B cell (primary cell): ENCODE data around the gene ARHGAP27. TPM values are rescaled to one million over a fixed set of nuclear protein-coding genes. Genes with fewer than 3 reads are reported as not detected.
A peak's percentile ranks its signal among the peaks of the same experiment; 100 is the strongest.

Experiments
- ATAC-seq: fragments of 200-7000 bp; cut with Tn5 transposase; one replicate; pipeline ENCODE4 v1.10.0; 2021; ENCODE audit warnings: low read depth, mild to moderate bottlenecking, moderate number of reproducible peaks, moderate library complexity
- CTCF ChIA-PET: fragments of 350-600 bp; sonication (Branson Sonifier 250); formaldehyde crosslinking; loops from one replicate; lab custom pipeline; 2021; ENCODE audit warnings: antibody characterized with exemption, inconsistent platforms; lab: Charles Lee
- POLR2A ChIA-PET: fragments of 350-600 bp; sonication (Branson Sonifier 250); formaldehyde crosslinking; loops from one replicate; lab custom pipeline; 2021; ENCODE audit warnings: antibody characterized with exemption; lab: Charles Lee
- DNase-seq: peaks from one replicate; pipeline ENCODE4 v3.0.0; 2013
- H2AFZ ChIP-seq: 2 replicates; pipeline ENCODE4 v1.6.1; 2012; ENCODE audit warnings: mild to moderate bottlenecking, low read depth, low read length; ENCODE audit not compliant: insufficient read depth, poor library complexity, severe bottlenecking
- H3K27ac ChIP-seq, 2 donors: 1 replicate in 1 of 2; 2 replicates in 1 of 2; pipeline ENCODE4 v1.5.1; 2012 to 2013; ENCODE audit warnings: low read length in 2 of 2, mild to moderate bottlenecking in 2 of 2, moderate library complexity in 1 of 2
- H3K27me3 ChIP-seq, 4 experiments: fragments of 200-600 bp in 1 of 4; sonication (generic) in 1 of 4; replicated peaks in 1 of 4; 1 replicate in 2 of 4; 2 replicates in 2 of 4; pipeline versions ENCODE4 v1.6.1 to v1.7.0; 2013 to 2016; ENCODE audit warnings: low read length in 3 of 4, mild to moderate bottlenecking in 2 of 4, mixed read lengths in 1 of 4, moderate library complexity in 1 of 4; ENCODE audit not compliant: insufficient read depth in 4 of 4, control insufficient read depth in 3 of 4; ENCODE audit errors: control extremely low read depth in 1 of 4
- H3K36me3 ChIP-seq, 2 experiments: replicated peaks in 1 of 2; 1 replicate in 1 of 2; 2 replicates in 1 of 2; pipeline versions ENCODE4 v1.6.1 to v1.7.1; 2013; ENCODE audit warnings: low read length in 1 of 2; ENCODE audit not compliant: insufficient read depth in 2 of 2, control insufficient read depth in 1 of 2; ENCODE audit errors: control extremely low read depth in 1 of 2, extremely low read depth in 1 of 2
- H3K4me1 ChIP-seq, 2 donors: fragments of 200-600 bp in 1 of 2; sonication (generic) in 1 of 2; 1 replicate in 1 of 2; 2 replicates in 1 of 2; pipeline versions ENCODE4 v1.5.1 to v1.6.1; 2013 to 2017; ENCODE audit warnings: low read length in 2 of 2; ENCODE audit not compliant: control insufficient read depth in 2 of 2, insufficient read depth in 2 of 2
- H3K4me2 ChIP-seq: replicated peaks from 2 replicates; pipeline ENCODE3; 2012; ENCODE audit warnings: mild to moderate bottlenecking, low read depth, low read length; ENCODE audit not compliant: poor library complexity, severe bottlenecking
- H3K4me3 ChIP-seq, 5 experiments: fragments of 200-600 bp in 1 of 5; sonication (generic) in 1 of 5; 1 replicate in 3 of 5; 2 replicates in 2 of 5; pipeline versions ENCODE4 v1.5.1 to v1.7.0; 2011 to 2016; ENCODE audit warnings: low read length in 4 of 5, mild to moderate bottlenecking in 4 of 5, low read depth in 2 of 5, control low read depth in 1 of 5, moderate library complexity in 1 of 5; ENCODE audit not compliant: insufficient read depth in 1 of 5; ENCODE audit errors: control extremely low read depth in 1 of 5, extremely low read depth in 1 of 5
- H3K79me2 ChIP-seq: fragments of 200-600 bp; sonication (generic); one replicate; pipeline ENCODE4 v1.6.0; 2016; ENCODE audit warnings: low read length; ENCODE audit not compliant: control insufficient read depth, insufficient read depth
- H3K9ac ChIP-seq: fragments of 200-600 bp; sonication (generic); 2 replicates; pipeline ENCODE4 v1.6.1; 2017; ENCODE audit warnings: mild to moderate bottlenecking, low read length, moderate library complexity
- H3K9me3 ChIP-seq, 3 donors: one replicate each; pipeline versions ENCODE4 v1.6.1 to v1.7.1; 2013; ENCODE audit warnings: low read length in 2 of 3; ENCODE audit not compliant: control insufficient read depth in 2 of 3, insufficient read depth in 1 of 3; ENCODE audit errors: control extremely low read depth in 1 of 3
- H4K20me1 ChIP-seq: 2 replicates; pipeline ENCODE4 v1.6.0; 2012; ENCODE audit warnings: mild to moderate bottlenecking, low read length; ENCODE audit not compliant: insufficient read depth, control insufficient read depth, poor library complexity, severe bottlenecking
- H3K27ac Mint-ChIP-seq: one replicate; pipeline ENCODE4 v1.8.0; 2021; ENCODE audit warnings: mixed read lengths
- H3K27me3 Mint-ChIP-seq: one replicate; pipeline ENCODE4 v1.8.0; 2021; ENCODE audit warnings: mixed read lengths
- H3K4me1 Mint-ChIP-seq: one replicate; pipeline ENCODE4 v1.8.0; 2021; ENCODE audit warnings: mixed read lengths
- H3K4me3 Mint-ChIP-seq: one replicate; pipeline ENCODE4 v1.8.0; 2021; ENCODE audit warnings: mixed read lengths
- H3K9me3 Mint-ChIP-seq: one replicate; pipeline ENCODE4 v1.8.0; 2022; ENCODE audit warnings: mixed read lengths; ENCODE audit not compliant: insufficient read depth
- EZH2 ChIP-seq: IDR thresholded peaks from 2 replicates; pipeline ENCODE4 v1.6.1; 2012; ENCODE audit warnings: borderline replicate concordance, low read depth, mild to moderate bottlenecking, moderate library complexity, low read length; ENCODE audit not compliant: insufficient read depth, poor library complexity, severe bottlenecking
- WGBS: methylation state at CpG from one replicate; pipeline ENCODE4 v1.1.5; 2013; ENCODE audit warnings: missing lambda C conversion rate; ENCODE audit not compliant: insufficient coverage; 5-methylcytosine and 5-hydroxymethylcytosine counted together
- intact Hi-C: fragments of 100-400 bp; cut with micrococcal nuclease; formaldehyde crosslinking; loops from one replicate; pipeline ENCODE4 v1.10.0; 2022
- polyA plus RNA-seq: library from polyadenylated mRNA; depleted of rRNA; stranded (reverse); fragments of >200 nt; gene quantifications from 2 replicates; pipeline ENCODE4 v1.2.3, GENCODE V29; 2012
- total RNA-seq, 2 donors: library from RNA; stranded (reverse); fragments of 120-200 nt in 1 of 2; gene quantifications; 1 replicate in 1 of 2; 2 replicates in 1 of 2; pipeline versions ENCODE4 v1.2.3 to v1.2.4, GENCODE V29; 2013 to 2022
- TF ChIP-seq, protein P1 (sequence below): fragments of 200-600 bp; IDR thresholded peaks from one replicate; pipeline ENCODE4 v1.8.0; 2022; ENCODE audit warnings: antibody characterized with exemption, mild to moderate bottlenecking

Gene ARHGAP27
- total and polyA plus RNA-seq, 2 donors (not counting 1 experiment from before 2014, with no cell fraction given): 159 to 227 TPM

DNA sequence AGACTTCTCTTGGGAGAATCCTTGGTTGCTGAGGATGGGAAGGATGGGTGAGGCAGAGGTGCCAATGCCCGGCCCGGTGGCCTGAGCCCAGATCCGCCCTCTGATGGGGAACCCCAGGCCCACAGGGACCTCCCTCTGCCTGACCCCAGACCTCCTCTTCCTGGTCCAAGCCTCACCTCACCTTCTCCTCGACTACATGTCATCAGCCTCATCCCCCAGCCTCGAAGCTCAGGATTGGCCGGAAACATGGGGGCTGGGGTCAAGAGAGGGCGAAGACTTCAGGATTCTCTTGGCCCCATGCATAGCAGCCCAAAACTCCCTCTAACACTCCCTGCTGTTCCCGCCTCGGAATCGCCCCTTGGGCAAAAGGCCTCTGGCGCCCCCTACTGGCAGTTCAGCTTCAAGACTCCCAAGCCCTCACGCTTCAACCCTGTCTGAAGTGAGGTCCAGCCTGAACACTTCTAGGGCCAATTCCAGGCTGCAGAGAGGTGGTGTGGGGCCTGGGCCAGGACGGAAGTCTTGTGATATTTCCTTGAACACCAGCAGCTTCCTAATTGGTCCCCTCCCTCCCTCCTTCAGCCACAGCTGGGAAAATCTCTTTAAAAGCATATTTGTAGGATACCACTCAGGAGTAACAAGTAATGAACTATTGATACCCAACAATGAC, 47.2 kb downstream of the ARHGAP27 start:
- H3K9me3 ChIP-seq: peaks cover 0 to 5% (median 0%) of the 10 kb centered on the region in 3 donors
- H3K4me2 ChIP-seq: peak overlapping the region; percentile 27
- ChIA-PET CTCF (interaction anchor here (0.8 to 18.7 kb wide), 44 partner anchors 8 to 250 kb away, joined by 3 to 520 read pairs (median 5); partner anchors contain the start of genes ACBD4, FMNL1, MAP3K14 and SPATA32), POLR2A (interaction anchor here (0.7 to 1.6 kb wide), 6 partner anchors 29 to 166 kb away, joined by 3 to 6 read pairs (median 4); no protein-coding TSS in a partner anchor)
- Mint-ChIP-seq H3K27ac (peak overlapping the region; percentile 16), H3K4me1 (peaks cover 17% of the 10 kb centered on the region), H3K4me3 (no peak overlapping the region), H3K9me3 (no peaks in the 10 kb centered on the region), H3K27me3 (peaks cover 16% of the 10 kb centered on the region)
- DNase-seq (peak; percentile 89), ATAC-seq (peak; percentile 96)
- no peak overlapping the region for H3K9ac ChIP-seq
- TF ChIP-seq, protein P1, sequence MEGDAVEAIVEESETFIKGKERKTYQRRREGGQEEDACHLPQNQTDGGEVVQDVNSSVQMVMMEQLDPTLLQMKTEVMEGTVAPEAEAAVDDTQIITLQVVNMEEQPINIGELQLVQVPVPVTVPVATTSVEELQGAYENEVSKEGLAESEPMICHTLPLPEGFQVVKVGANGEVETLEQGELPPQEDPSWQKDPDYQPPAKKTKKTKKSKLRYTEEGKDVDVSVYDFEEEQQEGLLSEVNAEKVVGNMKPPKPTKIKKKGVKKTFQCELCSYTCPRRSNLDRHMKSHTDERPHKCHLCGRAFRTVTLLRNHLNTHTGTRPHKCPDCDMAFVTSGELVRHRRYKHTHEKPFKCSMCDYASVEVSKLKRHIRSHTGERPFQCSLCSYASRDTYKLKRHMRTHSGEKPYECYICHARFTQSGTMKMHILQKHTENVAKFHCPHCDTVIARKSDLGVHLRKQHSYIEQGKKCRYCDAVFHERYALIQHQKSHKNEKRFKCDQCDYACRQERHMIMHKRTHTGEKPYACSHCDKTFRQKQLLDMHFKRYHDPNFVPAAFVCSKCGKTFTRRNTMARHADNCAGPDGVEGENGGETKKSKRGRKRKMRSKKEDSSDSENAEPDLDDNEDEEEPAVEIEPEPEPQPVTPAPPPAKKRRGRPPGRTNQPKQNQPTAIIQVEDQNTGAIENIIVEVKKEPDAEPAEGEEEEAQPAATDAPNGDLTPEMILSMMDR: peak; percentile 98
- no peak for TF ChIP-seq EZH2
- 6% methylated on average over 10 of the region's 13 CpGs for whole genome bisulfite sequencing
- H2AFZ ChIP-seq: peak overlapping the region; percentile 8
- no peaks in the 10 kb centered on the region for H3K79me2 ChIP-seq
- peaks cover 0 to 12% (median 2%) of the 10 kb centered on the region in 4 experiments for H3K27me3 ChIP-seq
- no peaks in the 10 kb centered on the region for H3K36me3 ChIP-seq
- intact Hi-C loops: loop anchor here (1.0 to 5.0 kb wide), 5 partner anchors 68 to 166 kb away; partner anchors contain the start of gene MAP3K14
- no peak overlapping the region for H3K4me3 ChIP-seq
- H3K27ac ChIP-seq: no peak overlapping the region
- no peaks in the 10 kb centered on the region for H4K20me1 ChIP-seq
- H3K4me1 ChIP-seq: peaks cover 5 to 12% of the 10 kb centered on the region in 2 donors
